Keratinocyte (primary cell): ENCODE results near the gene RALGAPA2. TPM values are rescaled to one million over a fixed set of nuclear protein-coding genes. Genes with fewer than 3 reads are reported as not detected.

Experiments used
- DNase-seq: peaks from one replicate; pipeline ENCODE4 v3.0.0-alpha.2; 2011; ENCODE audit warnings: low read depth, missing footprints, low spot score
- FAIRE-seq: peaks from 2 replicates; lab custom pipeline; 2011; peaks lifted over from hg19 to GRCh38; lab: Jason Lieb, UNC
- H2AFZ ChIP-seq: 2 replicates; pipeline ENCODE4 v1.6.0; 2012; ENCODE audit warnings: low read length, control low read depth, inconsistent platforms; ENCODE audit not compliant: control insufficient read depth
- H3K27ac ChIP-seq: 2 replicates; pipeline ENCODE4 v1.5.1; 2011; ENCODE audit warnings: low read length; ENCODE audit not compliant: control insufficient read depth, insufficient read depth
- H3K27me3 ChIP-seq: 3 replicates; pipeline ENCODE4 v1.6.0; 2011; ENCODE audit warnings: low read length; ENCODE audit not compliant: control insufficient read depth, insufficient read depth; ENCODE audit errors: extremely low read depth
- H3K36me3 ChIP-seq, 2 experiments: 2 replicates in 1 of 2; 3 replicates in 1 of 2; pipeline ENCODE4 v1.5.1; 2011; ENCODE audit warnings: low read length in 2 of 2, mild to moderate bottlenecking in 1 of 2; ENCODE audit not compliant: control insufficient read depth in 2 of 2, insufficient read depth in 2 of 2; ENCODE audit errors: extremely low read depth in 1 of 2
- H3K4me1 ChIP-seq: 3 replicates; pipeline ENCODE4 v1.5.1; 2011; ENCODE audit warnings: low read length; ENCODE audit not compliant: control insufficient read depth, insufficient read depth; ENCODE audit errors: extremely low read depth
- H3K4me2 ChIP-seq: 3 replicates; pipeline ENCODE4 v1.6.0; 2011; ENCODE audit warnings: low read depth, low read length; ENCODE audit not compliant: control insufficient read depth, insufficient read depth; ENCODE audit errors: extremely low read depth
- H3K4me3 ChIP-seq, 3 experiments: fragments of 200-600 bp in 1 of 3; sonication (generic) in 1 of 3; 2 replicates in 2 of 3; 3 replicates in 1 of 3; pipeline ENCODE4 v1.5.1; 2011 to 2016; ENCODE audit warnings: low read length in 3 of 3, mild to moderate bottlenecking in 3 of 3, control low read depth in 2 of 3, inconsistent platforms in 1 of 3, low read depth in 1 of 3, mixed read lengths in 1 of 3, mixed run types in 1 of 3, moderate library complexity in 1 of 3; ENCODE audit not compliant: control insufficient read depth in 2 of 3, insufficient read depth in 2 of 3; ENCODE audit errors: extremely low read depth in 1 of 3
- H3K79me2 ChIP-seq: 2 replicates; pipeline ENCODE4 v1.6.0; 2012; ENCODE audit warnings: low read length; ENCODE audit not compliant: control insufficient read depth, insufficient read depth
- H3K9ac ChIP-seq: 3 replicates; pipeline ENCODE4 v1.6.0; 2011; ENCODE audit warnings: low read length; ENCODE audit not compliant: control insufficient read depth, insufficient read depth; ENCODE audit errors: extremely low read depth
- H3K9me1 ChIP-seq: 3 replicates; pipeline ENCODE4 v1.6.0; 2011; ENCODE audit warnings: low read length; ENCODE audit not compliant: control insufficient read depth, insufficient read depth; ENCODE audit errors: extremely low read depth
- H3K9me3 ChIP-seq: 2 replicates; pipeline ENCODE4 v1.5.1; 2012; ENCODE audit warnings: low read depth, low read length; ENCODE audit not compliant: control insufficient read depth
- H4K20me1 ChIP-seq: 3 replicates; pipeline ENCODE4 v1.6.0; 2011; ENCODE audit warnings: low read length; ENCODE audit not compliant: control insufficient read depth, insufficient read depth; ENCODE audit errors: extremely low read depth
- CTCF ChIP-seq, 3 experiments: IDR thresholded peaks in 1 of 3; conservative IDR thresholded peaks in 1 of 3; optimal IDR thresholded peaks in 1 of 3; 2 replicates in 2 of 3; 3 replicates in 1 of 3; pipeline versions ENCODE3 to v1.5.1; 2011; ENCODE audit warnings: low read length in 3 of 3, mild to moderate bottlenecking in 3 of 3, moderate library complexity in 2 of 3, control low read depth in 1 of 3, inconsistent platforms in 1 of 3; ENCODE audit not compliant: insufficient read depth in 2 of 3; ENCODE audit errors: extremely low read depth in 1 of 3
- EZH2 ChIP-seq: IDR thresholded peaks from one replicate; pipeline ENCODE4 v1.6.1; 2012; ENCODE audit warnings: inconsistent platforms, mild to moderate bottlenecking, low read length, moderate library complexity
- dilution Hi-C: fragments of 300-500 bp; cut with MboI; formaldehyde crosslinking; loops from one replicate; pipeline ENCODE4 v1.7.0; 2020; ENCODE audit warnings: low sequenced_read_pairs; ENCODE audit not compliant: extremely low pct_ligation_motif_present
- polyA plus RNA-seq, 5 experiments: library from polyadenylated mRNA; depleted of rRNA in 3 of 5; stranded (reverse) in 3 of 5; stranded (forward) in 1 of 5; unstranded in 1 of 5; fragments of >200 nt; gene quantifications; 1 replicate in 1 of 5; 2 replicates in 3 of 5; 3 replicates in 1 of 5; pipeline versions ENCODE4 v1.2.1 to v1.2.3, GENCODE V29; 2011 to 2012; ENCODE audit warnings: missing spikeins in 2 of 5, low read depth in 1 of 5, low replicate concordance in 1 of 5

Gene RALGAPA2
- polyA plus RNA-seq, 1 donor (not counting 4 experiments of a cell fraction or from before 2014, with no cell fraction given) = 3.2 TPM

- Histone ChIP-seq H3K4me1 (no peaks in the 10 kb centered on the region), H2AFZ (no peak overlapping the region), H3K27me3 (no peaks in the 10 kb centered on the region), H3K36me3 (no peaks in the 10 kb centered on the region), H4K20me1 (no peaks in the 10 kb centered on the region), H3K4me3 (no peak overlapping the region), H3K9ac (no peak overlapping the region), H3K9me1 (no peaks in the 10 kb centered on the region), H3K27ac (no peak overlapping the region), H3K9me3 (no peaks in the 10 kb centered on the region), H3K79me2 (no peaks in the 10 kb centered on the region), H3K4me2 (no peak overlapping the region)
- no peak for FAIRE-seq
- TF ChIP-seq EZH2 = no peak
- no peak for TF ChIP-seq CTCF (optimal IDR thresholded peaks at IDR 0.05 in 1 of 3, IDR thresholded peaks at IDR 0.05 in 1 of 3, conservative IDR thresholded peaks at IDR 0.05 in 1 of 3; ENCODE audit: extremely low read depth in 1 of 3, insufficient read depth in 2 of 3, low read length in 3 of 3)
- DNase-seq = no peak
- dilution Hi-C loops = no loop called here
Observed at GRCh38 chr20:20733943-20734342, 21.5 kb upstream of the RALGAPA2 start.

- Histone ChIP-seq H3K9ac (no peak overlapping the region), H3K9me1 (no peaks in the 10 kb centered on the region), H3K4me1 (no peaks in the 10 kb centered on the region), H3K9me3 (no peaks in the 10 kb centered on the region), H3K79me2 (no peaks in the 10 kb centered on the region), H2AFZ (no peak overlapping the region), H3K4me3 (no peak overlapping the region), H3K36me3 (no peaks in the 10 kb centered on the region), H3K27ac (no peak overlapping the region), H4K20me1 (no peaks in the 10 kb centered on the region), H3K4me2 (no peak overlapping the region), H3K27me3 (no peaks in the 10 kb centered on the region)
- FAIRE-seq (peak; percentile 49), DNase-seq (no peak)
- no peak for TF ChIP-seq EZH2
- no peak for TF ChIP-seq CTCF (optimal IDR thresholded peaks at IDR 0.05 in 1 of 3, IDR thresholded peaks at IDR 0.05 in 1 of 3, conservative IDR thresholded peaks at IDR 0.05 in 1 of 3; ENCODE audit: extremely low read depth in 1 of 3, insufficient read depth in 2 of 3, low read length in 3 of 3)
- dilution Hi-C loops = no loop called here
Observed at GRCh38 chr20:20732641-20733040, 20.2 kb upstream of the RALGAPA2 start.
